Measurements from ENCODE around the gene CD72. TPM values are rescaled to one million over a fixed set of nuclear protein-coding genes. Genes with fewer than 3 reads are reported as not detected.
"Not testable (repeated sequence)": the region's sequence is repeated elsewhere in the genome, so short reads cannot be mapped to it uniquely, and the experiment has no call there.

Gene CD72
- polyA plus RNA-seq, 2 of the 4 experiments (the other 2 are of a cell fraction), result 0.44 to 1.2 TPM

DNA sequence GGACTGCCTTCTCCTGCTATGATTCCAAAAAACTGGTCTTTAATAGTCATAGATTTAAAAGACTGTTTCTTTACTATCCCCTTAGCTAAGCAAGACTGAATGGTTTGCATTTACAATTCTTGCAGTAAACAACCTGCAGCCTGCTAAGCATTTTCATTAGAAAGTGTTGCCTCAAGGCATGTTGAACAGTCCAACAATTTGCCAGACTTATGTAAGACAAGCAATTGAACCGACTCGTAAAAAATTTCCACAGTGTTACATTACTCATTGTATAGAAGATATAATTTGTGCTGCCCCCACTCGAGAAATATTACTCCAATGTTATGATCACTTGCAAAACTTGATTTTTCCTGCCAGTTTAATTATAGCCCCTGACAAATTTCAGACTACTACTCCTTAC lies 33.5 kb downstream of the CD72 start:
- ATAC-seq; DNase-seq (ENCODE audit: low read depth in 1 of 2, low spot score in 1 of 2); FAIRE-seq; H3K27ac ChIP-seq; H3K4me1 ChIP-seq; H3K4me3 ChIP-seq; POLR2A ChIA-PET; H3K9me3 ChIP-seq; H3K4me2 ChIP-seq; CTCF ChIA-PET: not testable (repeated sequence)
- WGBS (ENCODE audit: missing lambda C conversion rate), result 65% methylated on average over 3 of the region's 3 CpGs

DNA sequence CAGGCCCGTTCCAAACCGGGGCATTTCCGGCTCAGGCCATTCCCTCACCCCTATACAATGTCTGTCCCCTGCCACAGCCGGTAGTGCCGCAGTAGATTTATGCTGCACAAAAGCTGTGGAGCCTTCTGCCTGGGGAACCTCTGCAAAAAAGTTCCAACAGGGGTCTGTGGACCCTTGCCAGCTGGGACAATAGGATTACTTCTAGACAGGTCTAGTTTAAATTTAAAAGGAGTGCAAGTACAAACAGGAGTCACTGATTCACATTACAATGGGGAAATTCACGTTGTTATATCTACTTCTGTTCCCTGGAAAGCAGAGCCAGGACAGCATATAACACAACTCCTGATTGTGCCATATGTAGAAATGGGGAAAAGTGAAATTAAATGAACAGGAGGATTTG lies 34.7 kb downstream of the CD72 start:
- 67% methylated on average over 6 of the region's 6 CpGs for WGBS (ENCODE audit: missing lambda C conversion rate)
- H3K4me2 ChIP-seq; H3K4me1 ChIP-seq; H3K27ac ChIP-seq; FAIRE-seq; H3K4me3 ChIP-seq; H3K9me3 ChIP-seq; POLR2A ChIA-PET; ATAC-seq; DNase-seq (ENCODE audit: low read depth in 1 of 2, low spot score in 1 of 2): not testable (repeated sequence)
- CTCF ChIA-PET, result interaction anchor here (0.6 to 1.0 kb wide), 2 partner anchors 32 to 326 kb away, joined by 3 to 5 read pairs; partner anchors contain the start of gene SPAAR

GRCh38 chr9:35579659-35580227 lies 38.5 kb downstream of the CD72 start:
- POLR2A ChIA-PET; H3K4me2 ChIP-seq; H3K4me1 ChIP-seq; FAIRE-seq; H3K9me3 ChIP-seq; H3K4me3 ChIP-seq; ATAC-seq; DNase-seq (ENCODE audit: low read depth in 1 of 2, low spot score in 1 of 2); H3K27ac ChIP-seq: not testable (repeated sequence)
- 83% methylated on average over 1 of the region's 1 CpG for WGBS (ENCODE audit: missing lambda C conversion rate)
- CTCF ChIA-PET, result interaction anchor here (1.2 kb wide), 1 partner anchor 24 kb away, joined by 4 read pairs; no protein-coding TSS in a partner anchor

- ChIA-PET POLR2A (no interaction called here), CTCF (interaction anchor here (1.1 to 2.4 kb wide), 2 partner anchors 13 to 25 kb away, joined by 4 to 10 read pairs; no protein-coding TSS in a partner anchor)
- ATAC-seq, result no peak
- 87% methylated on average over 1 of the region's 1 CpG for whole genome bisulfite sequencing (ENCODE audit: missing lambda C conversion rate)
- Histone ChIP-seq H3K4me1 (no peaks in the 10 kb centered on the region), H3K4me2 (no peak overlapping the region), H3K9me3 (0 out of 3 replicates have a peak, but pooled peaks cover 9% of the 10 kb centered on the region), H3K4me3 (no peak overlapping the region), H3K27ac (no peak overlapping the region)
- no peak for TF ChIP-seq RFX5 (IDR thresholded peaks at IDR 0.05)
- no peak for FAIRE-seq
- no peak for DNase-seq (ENCODE audit: low read depth in 1 of 2, low spot score in 1 of 2)
These were observed 39.1 kb downstream of the CD72 start for GRCh38 chr9:35579130-35579529.

DNA sequence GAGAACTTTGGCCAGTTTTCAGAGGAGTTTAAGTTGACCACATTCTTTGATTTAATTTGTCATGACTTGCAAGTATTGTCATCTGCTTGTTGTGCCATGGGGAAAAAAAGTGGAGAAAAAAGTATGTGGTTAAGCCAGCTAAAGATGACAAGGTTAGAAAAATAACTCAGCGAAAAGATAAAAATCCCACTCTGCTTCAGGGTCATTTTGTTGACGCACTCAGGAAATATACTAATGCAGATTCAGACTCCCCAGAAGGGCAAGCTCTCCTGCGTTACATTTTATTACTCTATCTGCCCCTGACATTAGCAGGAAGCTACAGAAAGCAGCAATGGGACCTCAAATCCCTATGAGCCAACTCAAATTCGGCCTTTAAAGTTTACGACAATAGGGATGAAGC lies 40.7 kb downstream of the CD72 start:
- POLR2A ChIA-PET, result no interaction called here
- H3K9me3 ChIP-seq, result 0 out of 3 replicates have a peak, but pooled peaks cover 9% of the 10 kb centered on the region
- no peak overlapping the region for H3K4me3 ChIP-seq
- DNase-seq (ENCODE audit: low read depth in 1 of 2, low spot score in 1 of 2) (no peak), ATAC-seq (no peak), FAIRE-seq (no peak)
- H3K4me2 ChIP-seq, result no peak overlapping the region
- 77% methylated on average over 5 of the region's 5 CpGs for WGBS (ENCODE audit: missing lambda C conversion rate)
- H3K27ac ChIP-seq, result no peak overlapping the region
- TF ChIP-seq SMC3 (IDR thresholded peaks at IDR 0.05) (no peak), KDM1A (IDR thresholded peaks at IDR 0.05; ENCODE audit: low read depth) (no peak), CTCF (IDR thresholded peaks at IDR 0.05) (no peak), TP53 (CRISPR knock-in tag; IDR thresholded peaks at IDR 0.05) (no peak), RAD21 (conservative IDR thresholded peaks at IDR 0.05 in 1 of 2, IDR thresholded peaks at IDR 0.05 in 1 of 2) (no peak)
- CTCF ChIA-PET, result interaction anchor here (1.2 to 2.4 kb wide), 4 partner anchors 12 to 476 kb away, joined by 3 to 10 read pairs (median 4); no protein-coding TSS in a partner anchor
- no peaks in the 10 kb centered on the region for H3K4me1 ChIP-seq

- ATAC-seq (peak in 1 of 2 experiments; percentile 38; a peak in 2 of 6 replicates), FAIRE-seq (no peak), DNase-seq (ENCODE audit: low read depth in 1 of 2, low spot score in 1 of 2) (no peak)
- Histone ChIP-seq H3K27ac (no peak overlapping the region), H3K4me1 (no peaks in the 10 kb centered on the region), H3K9me3 (0 out of 3 replicates have a peak, but pooled peaks cover 2% of the 10 kb centered on the region), H3K4me2 (no peak overlapping the region), H3K4me3 (no peak overlapping the region)
- WGBS (ENCODE audit: missing lambda C conversion rate), result 96% methylated on average over 5 of the region's 5 CpGs
- CTCF ChIA-PET, result interaction anchor here (0.7 to 0.9 kb wide), 2 partner anchors 22 to 28 kb away, joined by 3 to 5 read pairs; no protein-coding TSS in a partner anchor
- no peak for TF ChIP-seq ZSCAN20 (CRISPR knock-in tag; IDR thresholded peaks at IDR 0.05)
- TF ChIP-seq CBX2 (IDR thresholded peaks at IDR 0.05; ENCODE audit: borderline replicate concordance, low read depth), result no peak
- TF ChIP-seq KDM5A (IDR thresholded peaks at IDR 0.05), result no peak
- no peak for TF ChIP-seq POLR2A (IDR thresholded peaks at IDR 0.05; ENCODE audit: low read length)
- no peak for TF ChIP-seq ZFP36 (IDR thresholded peaks at IDR 0.05; ENCODE audit: borderline replicate concordance, partially characterized antibody)
- no peak for TF ChIP-seq HEYL (CRISPR knock-in tag; IDR thresholded peaks at IDR 0.05)
- no peak for TF ChIP-seq BCL3 (IDR thresholded peaks at IDR 0.05)
- POLR2A ChIA-PET, result no interaction called here
These were observed 42.7 kb downstream of the CD72 start for GRCh38 chr9:35575478-35575877.

All from A549 (cell line).